NCI-H345 (cell line): ENCODE measurements around the gene SPARC.

Source experiments
- DNase-seq: peaks from one replicate; lab custom pipeline; 2025; lab: John Stamatoyannopoulos, UW

The SPARC gene

GRCh38 chr5:151679421-151680155, 7.1 kb downstream of the SPARC start:
- DNase-seq: no peak

GRCh38 chr5:151678713-151679112, 8.0 kb downstream of the SPARC start:
- no peak for DNase-seq

- no peak for DNase-seq
Measured at GRCh38 chr5:151677776-151678545, 8.8 kb downstream of the SPARC start.

GRCh38 chr5:151676719-151677118, 10.0 kb downstream of the SPARC start:
- DNase-seq: no peak

GRCh38 chr5:151676314-151676712, 10.4 kb downstream of the SPARC start:
- no peak for DNase-seq

GRCh38 chr5:151675611-151676313, 11.0 kb downstream of the SPARC start:
- no peak for DNase-seq

- DNase-seq: no peak
Measured at GRCh38 chr5:151674626-151675610, 11.8 kb downstream of the SPARC start.

- no peak for DNase-seq
Measured at GRCh38 chr5:151673421-151673820, 13.3 kb downstream of the SPARC start.

- DNase-seq: no peak
Measured at GRCh38 chr5:151672516-151672915, 14.2 kb downstream of the SPARC start.

- DNase-seq: no peak
Measured at GRCh38 chr5:151671950-151672349, 14.8 kb downstream of the SPARC start.

- no peak for DNase-seq
Measured at GRCh38 chr5:151670953-151671636, 15.6 kb downstream of the SPARC start.

- DNase-seq: no peak
Measured at GRCh38 chr5:151670083-151670686, 16.5 kb downstream of the SPARC start.

- DNase-seq: no peak
Measured at GRCh38 chr5:151667083-151667482, 19.6 kb downstream of the SPARC start.

GRCh38 chr5:151665613-151666012, 21.1 kb downstream of the SPARC start:
- no peak for DNase-seq

GRCh38 chr5:151664694-151665585, 21.8 kb downstream of the SPARC start:
- no peak for DNase-seq

- DNase-seq: no peak
Measured at GRCh38 chr5:151663617-151664293, 23.0 kb downstream of the SPARC start.

GRCh38 chr5:151662805-151663204, 23.9 kb downstream of the SPARC start:
- no peak for DNase-seq

- DNase-seq: no peak
Measured at GRCh38 chr5:151661968-151662732, 24.6 kb downstream of the SPARC start.
